ENCODE results near the gene PCDH17.

The PCDH17 gene

DNA sequence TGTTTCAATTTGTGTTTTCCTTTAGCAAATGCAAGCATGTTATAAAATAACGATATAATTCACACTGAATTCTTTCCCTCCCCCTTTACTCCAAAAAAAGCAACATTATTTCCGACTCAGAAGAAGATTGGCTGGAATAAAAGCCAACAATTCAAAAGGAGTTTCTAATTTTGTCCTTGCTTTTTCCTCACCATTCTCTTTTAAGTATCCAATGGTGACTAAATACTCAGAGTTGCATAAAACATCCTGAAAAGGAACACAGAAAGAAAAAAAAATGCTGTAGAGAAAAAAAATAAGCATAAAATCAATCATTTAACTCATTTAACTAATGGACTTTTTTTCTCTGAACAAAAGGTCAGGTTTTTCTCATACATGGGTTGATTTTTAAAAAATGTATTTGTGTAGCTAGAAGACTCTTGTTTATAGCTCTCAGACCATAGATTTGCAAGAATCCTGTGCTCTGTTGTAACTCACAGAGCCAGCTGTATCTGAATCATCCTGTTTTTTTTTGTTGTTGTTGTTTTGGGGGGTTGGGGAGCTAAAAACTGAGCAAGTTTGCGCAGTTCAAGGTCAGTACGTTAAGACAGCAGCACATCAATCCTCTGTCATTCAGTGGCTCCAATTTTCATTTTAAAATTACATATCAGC is 108.1 kb downstream of the PCDH17 start:
- no peak overlapping the region for H3K27ac ChIP-seq (ENCODE audit: low read depth, low read length)
- no peak overlapping the region for H3K9ac ChIP-seq (ENCODE audit: low read depth, low read length)
- H3K4me1 ChIP-seq (ENCODE audit: insufficient read depth, low read length): peaks cover 37% of the 10 kb centered on the region
- H3K9me3 ChIP-seq (ENCODE audit: insufficient read depth, low read depth, low read length): no peaks in the 10 kb centered on the region
- H3K36me3 ChIP-seq (ENCODE audit: insufficient read depth, low read length): no peaks in the 10 kb centered on the region
- no peaks in the 10 kb centered on the region for H3K27me3 ChIP-seq (ENCODE audit: insufficient read depth, low read length)
- no peak overlapping the region for H3K4me3 ChIP-seq (ENCODE audit: low read length)
- whole genome bisulfite sequencing: 84% methylated on average over 4 of the region's 4 CpGs

DNA sequence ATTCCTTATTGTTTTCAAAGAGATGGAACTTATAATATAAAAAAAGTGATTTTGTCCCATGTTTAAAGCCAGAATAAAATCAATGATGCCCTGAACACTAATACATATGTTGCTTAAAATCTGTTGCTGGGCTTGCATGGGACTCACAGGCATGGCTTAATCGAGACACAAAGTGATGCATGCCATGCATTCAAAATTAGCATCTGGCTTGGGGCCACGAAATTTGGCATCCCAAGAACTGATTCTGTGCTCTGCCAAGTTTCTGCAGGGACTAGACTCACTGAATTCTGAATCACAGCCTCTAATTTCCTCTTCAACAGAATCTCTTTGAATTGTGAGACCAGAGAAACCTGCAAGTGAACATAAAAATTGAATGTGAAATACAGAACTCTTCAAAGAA is 109.2 kb downstream of the PCDH17 start:
- Histone ChIP-seq H3K27ac (ENCODE audit: low read depth, low read length) (no peak overlapping the region), H3K4me1 (ENCODE audit: insufficient read depth, low read length) (peaks cover 37% of the 10 kb centered on the region), H3K27me3 (ENCODE audit: insufficient read depth, low read length) (no peaks in the 10 kb centered on the region), H3K9ac (ENCODE audit: low read depth, low read length) (no peak overlapping the region), H3K4me3 (ENCODE audit: low read length) (no peak overlapping the region), H3K9me3 (ENCODE audit: insufficient read depth, low read depth, low read length) (no peaks in the 10 kb centered on the region), H3K36me3 (ENCODE audit: insufficient read depth, low read length) (no peaks in the 10 kb centered on the region)
- 65% methylated on average over 2 of the region's 2 CpGs for WGBS

DNA sequence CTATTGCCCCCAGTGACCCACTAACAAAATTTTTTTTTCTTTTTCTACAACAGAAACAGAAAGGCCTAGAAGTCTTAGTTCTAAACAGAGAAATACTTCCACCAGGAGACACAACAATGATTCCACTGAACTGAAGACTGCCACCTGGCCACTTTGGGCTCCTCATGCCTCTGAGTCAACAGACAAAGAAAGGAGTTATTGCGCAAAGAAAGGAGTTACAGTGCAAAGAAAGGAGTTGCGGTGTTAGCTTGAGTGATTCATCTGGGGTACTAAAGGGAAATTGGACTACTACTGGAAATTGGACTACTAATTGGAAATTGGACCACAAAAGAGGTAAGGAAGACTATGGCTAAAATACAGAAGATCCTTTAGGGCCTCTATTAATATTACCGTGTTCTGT is 116.6 kb downstream of the PCDH17 start:
- Histone ChIP-seq H3K36me3 (ENCODE audit: insufficient read depth, low read length) (no peaks in the 10 kb centered on the region), H3K4me1 (ENCODE audit: insufficient read depth, low read length) (no peaks in the 10 kb centered on the region), H3K9ac (ENCODE audit: low read depth, low read length) (no peak overlapping the region), H3K27ac (ENCODE audit: low read depth, low read length) (no peak overlapping the region), H3K4me3 (ENCODE audit: low read length) (no peak overlapping the region), H3K27me3 (ENCODE audit: insufficient read depth, low read length) (no peaks in the 10 kb centered on the region), H3K9me3 (ENCODE audit: insufficient read depth, low read depth, low read length) (peaks cover 5% of the 10 kb centered on the region; the same call in 1 of the 2 replicates)
- 88% methylated on average over 3 of the region's 3 CpGs for WGBS

DNA sequence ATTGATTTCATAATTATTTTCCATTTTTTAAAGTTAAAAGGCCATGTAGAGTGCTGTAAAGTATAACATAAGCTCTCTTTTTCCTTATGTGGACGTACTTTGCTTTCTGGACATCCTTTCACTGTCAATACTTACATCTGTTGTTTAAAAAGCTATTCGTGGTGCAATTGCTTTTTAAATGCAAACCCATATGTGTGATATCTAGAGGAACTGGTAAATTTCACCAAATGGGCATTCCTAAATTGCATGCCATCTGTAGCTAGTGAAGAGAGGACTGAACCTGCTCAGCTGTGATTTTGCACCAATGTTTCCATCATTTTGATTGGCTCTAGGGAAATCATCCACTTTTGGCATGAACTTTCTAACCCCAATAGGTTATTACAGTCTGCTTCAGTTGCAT is 129.4 kb downstream of the PCDH17 start:
- Histone ChIP-seq H3K9ac (ENCODE audit: low read depth, low read length) (no peak overlapping the region), H3K27ac (ENCODE audit: low read depth, low read length) (no peak overlapping the region), H3K9me3 (ENCODE audit: insufficient read depth, low read depth, low read length) (no peaks in the 10 kb centered on the region), H3K4me1 (ENCODE audit: insufficient read depth, low read length) (no peaks in the 10 kb centered on the region), H3K4me3 (ENCODE audit: low read length) (no peak overlapping the region), H3K36me3 (ENCODE audit: insufficient read depth, low read length) (no peaks in the 10 kb centered on the region), H3K27me3 (ENCODE audit: insufficient read depth, low read length) (no peaks in the 10 kb centered on the region)
- 100% methylated on average over 1 of the region's 2 CpGs for WGBS

DNA sequence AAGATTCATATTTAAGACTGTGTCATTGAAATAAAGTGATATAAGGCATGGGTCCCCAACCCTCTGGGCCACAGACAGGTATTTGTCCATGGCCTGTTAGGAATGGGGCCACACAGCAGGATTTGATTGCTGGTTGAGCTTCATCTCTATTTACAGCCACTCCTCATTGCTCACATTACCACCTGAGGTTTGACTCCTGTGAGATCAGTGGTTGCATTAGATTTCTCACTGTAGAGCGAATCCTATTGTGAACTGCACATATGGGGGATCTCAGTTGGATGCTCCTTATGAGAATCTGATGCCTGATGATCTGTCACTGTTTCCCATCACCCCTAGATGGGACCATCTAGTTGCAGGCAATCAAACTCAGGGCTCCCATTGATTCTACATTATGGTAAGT is 132.1 kb downstream of the PCDH17 start:
- H3K9me3 ChIP-seq (ENCODE audit: insufficient read depth, low read depth, low read length): no peaks in the 10 kb centered on the region
- H3K4me1 ChIP-seq (ENCODE audit: insufficient read depth, low read length): no peaks in the 10 kb centered on the region
- 94% methylated on average over 1 of the region's 1 CpG for WGBS
- H3K4me3 ChIP-seq (ENCODE audit: low read length): no peak overlapping the region
- no peak overlapping the region for H3K9ac ChIP-seq (ENCODE audit: low read depth, low read length)
- no peak overlapping the region for H3K27ac ChIP-seq (ENCODE audit: low read depth, low read length)
- H3K36me3 ChIP-seq (ENCODE audit: insufficient read depth, low read length): no peaks in the 10 kb centered on the region
- H3K27me3 ChIP-seq (ENCODE audit: insufficient read depth, low read length): no peaks in the 10 kb centered on the region
